IPS-18a (cell line): ENCODE results near the gene ARMH3.
A peak's percentile ranks its signal among the peaks of the same experiment; 100 is the strongest.

Experiments used
- H3K27ac ChIP-seq: one replicate; pipeline ENCODE4 v1.5.1; 2013; ENCODE audit warnings: low read length
- H3K27me3 ChIP-seq: one replicate; pipeline ENCODE4 v1.6.1; 2013; ENCODE audit warnings: mild to moderate bottlenecking, low read length; ENCODE audit not compliant: control insufficient read depth, insufficient read depth
- H3K36me3 ChIP-seq: one replicate; pipeline ENCODE4 v1.6.1; 2013; ENCODE audit warnings: low read depth, low read length; ENCODE audit not compliant: control insufficient read depth
- H3K4me1 ChIP-seq: one replicate; pipeline ENCODE4 v1.6.1; 2013; ENCODE audit warnings: low read depth, low read length; ENCODE audit not compliant: control insufficient read depth
- H3K4me3 ChIP-seq: one replicate; pipeline ENCODE4 v1.5.1; 2013; ENCODE audit warnings: low read length
- H3K9ac ChIP-seq: one replicate; pipeline ENCODE4 v1.6.1; 2013; ENCODE audit warnings: mild to moderate bottlenecking, low read length, moderate library complexity
- H3K9me3 ChIP-seq: one replicate; pipeline ENCODE4 v1.6.1; 2013; ENCODE audit warnings: low read depth, low read length; ENCODE audit not compliant: control insufficient read depth

Gene ARMH3

GRCh38 chr10:101902032-101902819 is 153.7 kb downstream of the ARMH3 start:
- peak overlapping the region; percentile 19 for H3K9ac ChIP-seq
- H3K36me3 ChIP-seq, result no peaks in the 10 kb centered on the region
- H3K4me1 ChIP-seq, result peaks cover 35% of the 10 kb centered on the region
- H3K27ac ChIP-seq, result peak overlapping the region; percentile 32
- H3K27me3 ChIP-seq, result no peaks in the 10 kb centered on the region
- no peak overlapping the region for H3K4me3 ChIP-seq
- no peaks in the 10 kb centered on the region for H3K9me3 ChIP-seq

GRCh38 chr10:101901340-101901739 is 154.6 kb downstream of the ARMH3 start:
- Histone ChIP-seq H3K4me3 (no peak overlapping the region), H3K27me3 (no peaks in the 10 kb centered on the region), H3K36me3 (no peaks in the 10 kb centered on the region), H3K4me1 (peaks cover 35% of the 10 kb centered on the region), H3K9ac (no peak overlapping the region), H3K27ac (no peak overlapping the region), H3K9me3 (no peaks in the 10 kb centered on the region)

GRCh38 chr10:101897633-101898032 is 158.3 kb downstream of the ARMH3 start:
- no peaks in the 10 kb centered on the region for H3K9me3 ChIP-seq
- H3K4me3 ChIP-seq, result no peak overlapping the region
- peaks cover 17% of the 10 kb centered on the region for H3K4me1 ChIP-seq
- no peaks in the 10 kb centered on the region for H3K27me3 ChIP-seq
- H3K27ac ChIP-seq, result no peak overlapping the region
- no peaks in the 10 kb centered on the region for H3K36me3 ChIP-seq
- no peak overlapping the region for H3K9ac ChIP-seq

- H3K4me1 ChIP-seq, result peaks cover 5% of the 10 kb centered on the region
- no peaks in the 10 kb centered on the region for H3K36me3 ChIP-seq
- no peak overlapping the region for H3K4me3 ChIP-seq
- H3K9me3 ChIP-seq, result no peaks in the 10 kb centered on the region
- no peak overlapping the region for H3K9ac ChIP-seq
- no peak overlapping the region for H3K27ac ChIP-seq
- H3K27me3 ChIP-seq, result no peaks in the 10 kb centered on the region
These were observed 159.6 kb downstream of the ARMH3 start for GRCh38 chr10:101896225-101896877.

- H3K27me3 ChIP-seq, result no peaks in the 10 kb centered on the region
- no peak overlapping the region for H3K4me3 ChIP-seq
- H3K9ac ChIP-seq, result no peak overlapping the region
- H3K9me3 ChIP-seq, result no peaks in the 10 kb centered on the region
- no peak overlapping the region for H3K27ac ChIP-seq
- H3K4me1 ChIP-seq, result no peaks in the 10 kb centered on the region
- no peaks in the 10 kb centered on the region for H3K36me3 ChIP-seq
These were observed 160.2 kb downstream of the ARMH3 start for GRCh38 chr10:101895781-101896180.

- H3K27ac ChIP-seq, result no peak overlapping the region
These were observed 161.2 kb downstream of the ARMH3 start for GRCh38 chr10:101894742-101895141.

GRCh38 chr10:101894266-101894665 is 161.7 kb downstream of the ARMH3 start:
- Histone ChIP-seq H3K27ac (no peak overlapping the region), H3K4me3 (no peak overlapping the region), H3K36me3 (no peaks in the 10 kb centered on the region), H3K4me1 (no peaks in the 10 kb centered on the region), H3K9me3 (no peaks in the 10 kb centered on the region), H3K27me3 (no peaks in the 10 kb centered on the region), H3K9ac (no peak overlapping the region)

More at GRCh38 chr10:101894742-101895141, 161.2 kb downstream of the ARMH3 start:
- Histone ChIP-seq H3K4me1 (no peaks in the 10 kb centered on the region), H3K9me3 (no peaks in the 10 kb centered on the region), H3K9ac (no peak overlapping the region), H3K4me3 (no peak overlapping the region), H3K27me3 (no peaks in the 10 kb centered on the region), H3K36me3 (no peaks in the 10 kb centered on the region)

GRCh38 chr10:101893510-101894120 is 162.4 kb downstream of the ARMH3 start:
- no peaks in the 10 kb centered on the region for H3K9me3 ChIP-seq
- H3K4me1 ChIP-seq, result no peaks in the 10 kb centered on the region
- no peak overlapping the region for H3K9ac ChIP-seq
- H3K36me3 ChIP-seq, result no peaks in the 10 kb centered on the region
- H3K4me3 ChIP-seq, result no peak overlapping the region
- no peaks in the 10 kb centered on the region for H3K27me3 ChIP-seq
- H3K27ac ChIP-seq, result no peak overlapping the region

- Histone ChIP-seq H3K27me3 (no peaks in the 10 kb centered on the region), H3K9me3 (no peaks in the 10 kb centered on the region), H3K36me3 (no peaks in the 10 kb centered on the region), H3K9ac (no peak overlapping the region), H3K4me1 (no peaks in the 10 kb centered on the region), H3K27ac (no peak overlapping the region), H3K4me3 (no peak overlapping the region)
These were observed 163.1 kb downstream of the ARMH3 start for GRCh38 chr10:101892782-101893391.

GRCh38 chr10:101889256-101890210 is 166.4 kb downstream of the ARMH3 start:
- no peaks in the 10 kb centered on the region for H3K27me3 ChIP-seq
- no peak overlapping the region for H3K4me3 ChIP-seq
- no peak overlapping the region for H3K27ac ChIP-seq
- no peak overlapping the region for H3K9ac ChIP-seq
- no peaks in the 10 kb centered on the region for H3K4me1 ChIP-seq
- no peaks in the 10 kb centered on the region for H3K9me3 ChIP-seq
- H3K36me3 ChIP-seq, result no peaks in the 10 kb centered on the region
